AG08396 (cell line): ENCODE data around the gene CEBPB.
"Not testable (repeated sequence)": the region's sequence is repeated elsewhere in the genome, so short reads cannot be mapped to it uniquely, and the experiment has no call there.

ENCODE experiments used
- DNase-seq: peaks from one replicate; pipeline ENCODE4 v3.0.0; 2012; ENCODE audit warnings: low spot score, mixed read lengths

The CEBPB gene

DNA sequence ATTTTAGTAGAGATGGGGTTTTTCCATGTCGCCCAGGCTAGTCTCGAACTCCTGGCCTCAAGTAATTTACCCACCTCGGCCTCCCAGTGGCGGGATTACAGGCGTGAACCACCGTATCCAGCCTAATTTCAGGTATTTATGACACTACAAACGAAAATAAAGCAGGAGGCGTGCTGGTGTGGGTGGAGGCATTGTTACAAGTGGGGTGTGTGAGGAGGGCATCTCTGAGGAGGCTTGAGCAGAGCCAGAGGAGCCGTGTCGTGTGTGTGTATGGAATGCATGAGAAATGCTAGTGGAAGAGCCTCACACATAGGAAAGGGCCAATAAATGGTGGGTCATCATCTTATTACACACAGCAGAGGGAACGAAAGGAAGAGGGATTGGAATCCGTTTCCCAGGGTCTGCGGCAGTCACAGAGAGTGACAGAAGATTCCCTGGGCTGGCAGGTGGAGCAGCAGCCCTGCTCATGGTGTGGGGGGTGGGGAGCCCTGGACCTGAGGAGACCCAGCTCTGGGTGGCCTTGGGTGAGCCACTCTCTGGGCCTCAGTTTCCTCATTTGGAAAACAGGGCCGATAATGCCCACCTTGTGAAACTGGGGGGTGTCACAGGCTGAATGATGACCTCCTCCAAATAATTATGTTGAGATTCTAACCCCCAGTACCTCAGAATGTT, 19.9 kb upstream of the CEBPB start:
- no peak for DNase-seq

DNA sequence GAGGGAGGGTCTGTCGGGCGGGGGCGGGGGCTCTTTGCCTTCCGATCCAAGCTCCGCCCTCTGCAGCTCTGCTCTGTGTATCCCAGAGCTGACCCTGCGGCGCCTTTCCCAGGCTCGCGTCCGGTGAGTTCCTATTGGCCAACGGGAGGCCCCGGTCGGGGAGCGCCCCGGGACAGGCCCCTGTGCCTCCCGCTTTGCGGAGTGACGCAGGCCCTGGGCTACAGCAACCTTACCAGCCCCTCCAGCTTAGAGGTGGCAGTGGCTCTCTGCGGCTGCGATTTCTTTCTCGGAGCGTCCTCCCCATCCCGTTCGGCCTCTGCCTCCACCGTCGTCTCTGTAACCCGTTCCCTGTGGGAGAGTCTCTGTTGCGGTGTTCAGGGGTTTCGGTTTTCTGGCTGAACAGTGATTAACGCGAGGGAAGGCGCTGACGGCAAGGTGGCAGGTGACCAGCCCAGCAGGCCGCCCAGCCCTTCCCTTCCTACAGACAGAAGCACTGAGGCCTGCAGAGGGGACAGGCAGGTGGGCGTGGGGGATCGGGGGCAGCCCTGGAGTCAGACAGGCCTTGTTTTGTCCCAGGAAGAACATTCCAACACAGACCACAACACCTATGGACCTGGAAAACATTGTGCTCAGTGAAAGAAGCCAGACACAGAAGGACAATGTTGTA, 18.1 kb upstream of the CEBPB start:
- peak; percentile 89 for DNase-seq

- no peak for DNase-seq
These were observed 16.2 kb upstream of the CEBPB start for GRCh38 chr20:50174456-50174855.

DNA sequence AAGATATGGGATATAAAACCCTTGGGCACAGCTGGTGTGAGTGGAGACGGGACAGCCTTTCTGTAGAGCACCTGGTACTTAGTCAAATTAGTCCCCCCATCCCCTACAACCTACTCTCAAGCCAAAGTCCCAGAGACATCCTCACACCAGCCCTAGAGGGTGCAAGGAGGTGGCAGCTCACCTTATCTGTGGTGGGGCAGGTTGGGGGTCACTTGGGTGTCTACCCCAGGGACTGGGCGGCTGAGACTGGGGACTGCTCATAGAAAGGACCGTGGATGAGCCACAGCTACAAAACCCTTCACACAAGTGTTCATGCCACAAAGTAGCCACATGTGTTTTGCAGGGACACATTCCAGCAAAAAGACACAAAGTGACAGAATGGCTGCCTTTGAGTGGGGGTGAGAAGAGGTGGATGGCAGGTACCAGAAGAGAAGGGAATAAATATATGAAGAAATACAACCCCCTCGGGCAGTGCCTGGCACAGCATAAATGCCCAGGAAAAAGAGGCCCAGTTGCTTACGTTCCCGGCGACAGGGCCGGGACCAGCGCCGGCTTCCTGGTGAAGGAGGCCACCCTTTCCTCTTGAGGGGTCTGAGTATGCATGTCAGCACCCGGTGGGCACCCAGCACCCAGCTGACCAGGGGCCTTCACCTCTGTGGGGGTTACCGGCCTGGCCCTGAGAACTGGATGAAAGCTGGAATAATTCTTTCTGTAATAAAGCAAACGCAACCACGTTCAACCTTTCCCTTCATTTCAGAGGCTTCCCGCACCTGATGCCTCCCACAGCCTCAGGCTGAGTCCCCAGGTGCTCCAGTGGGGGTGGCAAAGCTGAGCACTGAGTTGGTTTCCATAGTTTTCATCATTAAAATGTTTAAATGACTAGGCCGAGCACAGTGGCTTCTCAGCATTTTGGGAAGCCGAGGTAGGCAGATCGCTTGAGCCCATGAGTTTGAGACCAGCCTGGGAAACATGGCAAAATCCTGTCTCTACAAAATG, 14.4 kb upstream of the CEBPB start:
- DNase-seq, result no peak

- DNase-seq, result not testable (repeated sequence)
These were observed 12.0 kb upstream of the CEBPB start for GRCh38 chr20:50178672-50179071.

DNA sequence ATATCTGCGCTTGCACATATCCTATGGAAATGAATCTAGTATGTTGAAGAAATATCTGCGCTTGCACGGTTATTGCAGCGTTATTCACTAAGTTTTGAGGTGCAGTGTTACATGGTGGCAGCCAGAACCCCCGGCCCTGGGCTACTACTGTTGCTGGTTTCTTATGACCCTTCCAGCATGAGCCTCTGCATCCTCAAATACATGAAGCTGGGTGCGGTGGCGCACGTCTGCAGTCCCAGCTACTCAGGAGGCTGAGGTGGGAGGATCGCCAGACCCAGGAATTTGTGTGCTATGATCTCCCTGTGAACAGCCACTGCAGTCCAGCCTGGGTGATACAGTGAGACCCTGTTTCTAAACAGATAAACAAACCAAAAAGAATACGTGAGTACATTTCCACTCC, 9.3 kb upstream of the CEBPB start:
- no peak for DNase-seq

DNA sequence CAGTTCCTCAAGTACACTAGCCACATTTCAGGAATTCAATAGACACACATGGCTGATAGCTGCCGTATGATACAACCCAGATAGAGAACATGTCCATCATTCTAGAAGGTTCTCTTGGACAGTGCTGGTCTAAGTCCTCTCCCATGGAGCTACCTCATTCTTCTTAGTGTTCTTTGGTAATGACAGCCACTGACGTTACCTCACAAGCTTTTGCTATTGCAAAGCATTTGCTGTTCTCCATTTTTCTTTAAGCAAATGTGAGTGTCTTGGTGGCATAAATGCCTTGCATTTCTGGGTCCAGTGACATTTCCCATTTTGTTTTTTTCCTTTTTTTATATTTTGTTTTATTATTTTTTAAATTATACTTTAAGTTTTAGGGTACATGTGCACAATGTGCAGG, 8.3 kb upstream of the CEBPB start:
- DNase-seq, result no peak

- DNase-seq, result no peak
These were observed 5.2 kb upstream of the CEBPB start for GRCh38 chr20:50185426-50185825.

GRCh38 chr20:50186151-50186885, 4.3 kb upstream of the CEBPB start:
- DNase-seq, result peak; percentile 77

DNA sequence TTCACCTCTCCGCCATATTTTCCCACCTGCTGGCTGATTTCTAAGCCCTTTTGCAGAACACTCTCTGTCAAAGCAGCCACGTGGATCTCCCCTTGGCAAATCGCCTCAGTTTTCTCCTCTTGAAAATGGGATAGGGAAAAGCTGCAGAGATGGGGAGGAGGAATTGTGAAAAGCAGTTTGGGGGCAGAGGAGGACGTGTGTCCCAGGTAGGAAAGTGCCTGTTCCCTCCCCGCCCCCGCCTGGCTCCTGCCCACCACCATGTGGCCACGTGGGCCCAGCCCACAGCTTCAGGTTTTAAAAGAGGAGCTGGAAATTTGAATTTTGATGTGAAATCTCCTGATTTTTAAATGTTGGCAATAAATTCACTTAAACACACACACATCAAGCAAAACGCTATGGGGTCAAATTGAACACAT, 3.6 kb upstream of the CEBPB start:
- DNase-seq, result no peak

- DNase-seq, result no peak
These were observed 3.1 kb upstream of the CEBPB start for GRCh38 chr20:50187403-50188051.

DNA sequence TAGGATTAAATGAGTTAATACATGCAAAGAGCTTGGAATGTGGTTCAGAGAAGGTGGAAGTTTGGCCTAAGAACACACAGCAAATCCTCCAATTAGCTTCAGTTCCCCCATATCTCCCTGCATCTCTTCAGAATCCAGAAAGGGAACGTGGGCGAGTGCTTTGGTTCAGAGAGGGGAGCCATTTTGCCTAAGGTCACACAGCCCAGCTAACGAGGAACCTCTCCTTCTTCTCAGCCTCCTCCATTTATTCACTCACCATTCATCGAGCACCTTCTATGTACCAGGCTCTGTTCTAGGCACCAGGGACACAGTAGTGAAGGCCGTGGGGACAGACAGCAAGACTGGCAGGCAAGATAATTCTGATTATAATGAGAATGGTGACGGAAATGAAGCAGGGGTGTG, 2.3 kb upstream of the CEBPB start:
- DNase-seq, result no peak

DNA sequence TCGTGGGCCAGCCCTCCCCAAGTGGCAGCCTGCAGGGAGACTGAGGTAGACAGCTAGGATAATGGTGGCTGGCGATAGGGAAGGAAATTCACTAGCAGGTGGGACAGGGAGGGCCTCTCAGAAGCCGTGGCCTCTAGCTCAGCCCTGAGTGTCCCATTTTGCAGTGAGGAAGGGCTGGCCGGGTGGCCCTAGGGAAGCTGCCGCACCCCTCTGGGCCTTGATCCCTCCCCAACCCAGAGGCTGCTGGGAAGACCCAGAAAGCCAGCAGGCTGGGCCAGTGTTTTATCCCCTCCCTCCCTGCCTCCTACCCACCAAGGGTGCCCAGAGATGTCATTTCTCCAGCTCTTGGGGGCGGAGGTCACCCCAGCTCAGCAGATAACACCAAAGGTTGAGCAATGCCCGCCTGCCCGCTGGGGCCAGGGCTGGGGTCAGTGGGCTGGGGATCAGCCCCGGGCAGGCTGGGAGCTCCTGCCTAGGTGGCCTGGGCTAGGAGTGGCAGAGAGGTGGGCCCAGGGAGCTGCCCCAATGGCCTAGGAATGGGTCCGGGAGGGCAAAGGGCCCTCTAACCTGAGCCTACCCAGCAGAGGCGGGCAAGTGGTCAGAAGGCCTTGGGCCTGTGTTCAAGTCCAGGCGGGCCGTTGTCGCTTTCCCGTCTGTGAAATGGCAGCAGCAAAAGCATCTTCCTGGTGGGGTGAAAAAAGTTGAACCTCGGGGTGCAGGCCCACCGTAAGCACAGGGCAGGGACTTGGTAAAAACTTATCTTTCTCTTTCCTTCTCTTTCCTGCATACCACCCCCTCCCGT, 1.6 kb upstream of the CEBPB start:
- no peak for DNase-seq

DNA sequence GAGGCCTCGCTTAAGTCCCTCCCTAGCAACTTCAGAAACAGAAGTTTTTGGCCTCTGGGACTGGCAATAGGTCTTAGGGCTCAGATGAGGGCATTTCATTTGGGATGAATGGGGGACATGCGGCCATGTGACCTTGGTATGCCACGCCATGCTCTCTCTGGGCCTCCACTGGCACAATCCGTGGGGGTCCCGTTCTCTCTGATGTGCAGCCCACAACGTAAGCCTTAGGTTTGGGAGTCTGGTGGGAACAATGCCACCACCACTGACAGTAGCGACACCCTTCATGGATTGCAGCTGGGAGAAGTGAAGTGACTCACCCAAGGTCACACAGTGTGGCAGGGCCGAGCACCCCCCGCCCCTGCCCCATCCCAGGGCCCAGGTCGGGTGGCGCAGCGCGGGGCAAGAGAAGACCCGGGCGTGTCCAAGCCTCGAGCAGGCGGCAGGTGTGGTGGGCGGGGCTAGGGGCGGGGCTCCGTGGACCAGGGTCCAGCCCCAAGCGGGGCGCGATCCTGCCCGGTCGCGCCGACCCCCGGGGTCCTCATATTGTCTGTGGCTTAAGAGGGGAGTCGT, 864 bp upstream of the CEBPB start:
- no peak for DNase-seq

DNA sequence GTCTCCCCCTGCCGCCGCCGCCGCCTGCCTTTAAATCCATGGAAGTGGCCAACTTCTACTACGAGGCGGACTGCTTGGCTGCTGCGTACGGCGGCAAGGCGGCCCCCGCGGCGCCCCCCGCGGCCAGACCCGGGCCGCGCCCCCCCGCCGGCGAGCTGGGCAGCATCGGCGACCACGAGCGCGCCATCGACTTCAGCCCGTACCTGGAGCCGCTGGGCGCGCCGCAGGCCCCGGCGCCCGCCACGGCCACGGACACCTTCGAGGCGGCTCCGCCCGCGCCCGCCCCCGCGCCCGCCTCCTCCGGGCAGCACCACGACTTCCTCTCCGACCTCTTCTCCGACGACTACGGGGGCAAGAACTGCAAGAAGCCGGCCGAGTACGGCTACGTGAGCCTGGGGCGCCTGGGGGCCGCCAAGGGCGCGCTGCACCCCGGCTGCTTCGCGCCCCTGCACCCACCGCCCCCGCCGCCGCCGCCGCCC, 474 bp downstream of the CEBPB start:
- peak; percentile 62 for DNase-seq

- peak; percentile 55 for DNase-seq
These were observed 1.1 kb downstream of the CEBPB start for GRCh38 chr20:50191544-50192363.

GRCh38 chr20:50192364-50193198, 2.0 kb downstream of the CEBPB start:
- peak; percentile 86 for DNase-seq

DNA sequence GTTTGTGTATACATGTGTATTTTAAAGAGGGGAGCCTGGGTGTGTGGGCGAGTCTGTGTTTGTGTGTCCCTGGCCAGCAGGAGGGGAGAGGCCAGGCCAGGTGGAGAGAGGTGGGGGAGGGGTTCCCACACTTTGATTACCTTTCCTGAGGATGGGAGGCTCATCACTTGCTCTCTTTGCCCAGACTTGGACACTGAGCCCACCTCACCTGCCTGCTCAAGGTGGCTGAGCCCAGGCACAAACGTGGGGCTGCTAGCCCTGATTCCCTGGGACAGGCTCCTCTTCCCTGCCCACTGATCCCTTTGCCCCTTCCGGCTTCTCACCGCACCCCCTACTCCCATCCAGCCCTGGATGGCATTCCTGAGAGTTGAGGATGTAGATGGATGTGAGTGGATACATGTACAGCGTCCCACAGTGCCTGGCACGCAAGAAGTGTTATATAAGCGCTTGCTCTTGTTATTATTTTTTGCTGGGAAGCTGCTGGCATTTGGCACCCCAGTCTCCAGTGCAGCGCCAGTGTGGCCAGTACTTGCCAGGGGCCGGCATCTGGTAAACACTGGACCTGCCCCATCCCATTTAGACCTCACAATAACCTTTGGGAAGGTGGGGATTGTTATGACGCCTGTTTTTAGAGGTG, 2.7 kb downstream of the CEBPB start:
- peak; percentile 61 for DNase-seq
